Measurements from ENCODE around the gene AGBL3. TPM values are rescaled to one million over a fixed set of nuclear protein-coding genes. Genes with fewer than 3 reads are reported as not detected.

Gene AGBL3
- total RNA-seq, 1 donor, result 2.2 TPM

DNA sequence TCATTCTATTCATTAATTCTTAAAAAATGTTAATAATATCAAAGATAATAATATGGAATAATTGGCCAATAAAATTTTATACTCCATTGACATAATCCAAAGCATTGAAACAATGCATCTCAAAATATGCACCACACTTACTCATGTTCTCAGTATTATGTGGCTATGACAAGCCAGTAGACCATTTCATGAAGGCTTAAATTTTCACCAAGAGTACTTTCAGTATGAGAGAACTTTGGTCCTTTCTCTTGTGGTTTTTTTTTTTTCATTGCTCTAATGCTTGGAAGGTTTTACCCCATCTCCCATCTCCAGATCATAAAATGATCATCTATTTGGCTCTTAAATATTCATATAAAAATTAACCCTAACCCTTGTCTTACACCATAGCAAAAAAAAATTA is 116.1 kb downstream of the AGBL3 start:
- H3K4me1 ChIP-seq (ENCODE audit: insufficient read depth, low read length), result no peaks in the 10 kb centered on the region
- H3K27me3 ChIP-seq (ENCODE audit: insufficient read depth, low read length), result peaks cover 5% of the 10 kb centered on the region
- H3K4me3 ChIP-seq (ENCODE audit: insufficient read depth, low read length), result no peak overlapping the region
- H4K20me1 ChIP-seq (ENCODE audit: insufficient read depth, low read length), result no peaks in the 10 kb centered on the region
- no peaks in the 10 kb centered on the region for H3K36me3 ChIP-seq (ENCODE audit: insufficient read depth, low read length)
- no peak overlapping the region for H2AFZ ChIP-seq (ENCODE audit: low read length)
- TF ChIP-seq, protein P1, sequence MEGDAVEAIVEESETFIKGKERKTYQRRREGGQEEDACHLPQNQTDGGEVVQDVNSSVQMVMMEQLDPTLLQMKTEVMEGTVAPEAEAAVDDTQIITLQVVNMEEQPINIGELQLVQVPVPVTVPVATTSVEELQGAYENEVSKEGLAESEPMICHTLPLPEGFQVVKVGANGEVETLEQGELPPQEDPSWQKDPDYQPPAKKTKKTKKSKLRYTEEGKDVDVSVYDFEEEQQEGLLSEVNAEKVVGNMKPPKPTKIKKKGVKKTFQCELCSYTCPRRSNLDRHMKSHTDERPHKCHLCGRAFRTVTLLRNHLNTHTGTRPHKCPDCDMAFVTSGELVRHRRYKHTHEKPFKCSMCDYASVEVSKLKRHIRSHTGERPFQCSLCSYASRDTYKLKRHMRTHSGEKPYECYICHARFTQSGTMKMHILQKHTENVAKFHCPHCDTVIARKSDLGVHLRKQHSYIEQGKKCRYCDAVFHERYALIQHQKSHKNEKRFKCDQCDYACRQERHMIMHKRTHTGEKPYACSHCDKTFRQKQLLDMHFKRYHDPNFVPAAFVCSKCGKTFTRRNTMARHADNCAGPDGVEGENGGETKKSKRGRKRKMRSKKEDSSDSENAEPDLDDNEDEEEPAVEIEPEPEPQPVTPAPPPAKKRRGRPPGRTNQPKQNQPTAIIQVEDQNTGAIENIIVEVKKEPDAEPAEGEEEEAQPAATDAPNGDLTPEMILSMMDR (IDR thresholded peaks at IDR 0.05; ENCODE audit: extremely low read depth, low read depth, low read length), result no peak
- no peaks in the 10 kb centered on the region for H3K79me2 ChIP-seq (ENCODE audit: insufficient read depth, low read length)
- H3K27ac ChIP-seq (ENCODE audit: low read depth, low read length), result no peak overlapping the region
- DNase-seq (ENCODE audit: insufficient read length, low spot score, missing footprints), result no peak
- H3K9me3 ChIP-seq (ENCODE audit: low read depth, low read length), result no peaks in the 10 kb centered on the region
- no peak overlapping the region for H3K4me2 ChIP-seq (ENCODE audit: insufficient read depth, low read length)

DNA sequence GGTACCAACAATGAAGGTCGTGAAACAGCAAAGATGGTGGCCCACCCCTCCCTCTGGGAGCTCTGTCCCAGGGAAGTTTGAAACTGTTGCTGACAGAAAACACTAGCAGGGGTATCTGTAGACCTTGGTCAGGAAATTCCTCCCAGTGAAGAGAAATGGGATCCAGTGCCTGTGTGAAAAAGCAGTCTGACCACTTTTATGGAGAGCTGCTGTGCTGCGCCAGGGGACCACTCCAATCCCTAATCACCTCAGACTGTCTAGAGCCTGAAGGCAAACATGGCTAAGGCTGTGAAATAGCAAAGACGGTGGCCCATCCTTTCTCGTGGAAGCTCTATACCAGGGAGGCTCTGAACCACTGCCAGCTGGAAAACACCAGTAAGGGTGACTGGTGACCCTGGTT is 123.3 kb downstream of the AGBL3 start:
- H3K4me1 ChIP-seq (ENCODE audit: insufficient read depth, low read length), result no peaks in the 10 kb centered on the region
- H3K79me2 ChIP-seq (ENCODE audit: insufficient read depth, low read length), result no peaks in the 10 kb centered on the region
- H3K9me3 ChIP-seq (ENCODE audit: low read depth, low read length), result no peaks in the 10 kb centered on the region
- no peaks in the 10 kb centered on the region for H3K36me3 ChIP-seq (ENCODE audit: insufficient read depth, low read length)
- DNase-seq (ENCODE audit: insufficient read length, low spot score, missing footprints), result no peak
- no peak overlapping the region for H3K4me2 ChIP-seq (ENCODE audit: insufficient read depth, low read length)
- H3K4me3 ChIP-seq (ENCODE audit: insufficient read depth, low read length), result no peak overlapping the region
- TF ChIP-seq, protein P1 (IDR thresholded peaks at IDR 0.05; ENCODE audit: extremely low read depth, low read depth, low read length), result no peak
- H2AFZ ChIP-seq (ENCODE audit: low read length), result no peak overlapping the region
- peaks cover 10% of the 10 kb centered on the region for H3K27me3 ChIP-seq (ENCODE audit: insufficient read depth, low read length)
- no peaks in the 10 kb centered on the region for H4K20me1 ChIP-seq (ENCODE audit: insufficient read depth, low read length)
- no peak overlapping the region for H3K27ac ChIP-seq (ENCODE audit: low read depth, low read length)

DNA sequence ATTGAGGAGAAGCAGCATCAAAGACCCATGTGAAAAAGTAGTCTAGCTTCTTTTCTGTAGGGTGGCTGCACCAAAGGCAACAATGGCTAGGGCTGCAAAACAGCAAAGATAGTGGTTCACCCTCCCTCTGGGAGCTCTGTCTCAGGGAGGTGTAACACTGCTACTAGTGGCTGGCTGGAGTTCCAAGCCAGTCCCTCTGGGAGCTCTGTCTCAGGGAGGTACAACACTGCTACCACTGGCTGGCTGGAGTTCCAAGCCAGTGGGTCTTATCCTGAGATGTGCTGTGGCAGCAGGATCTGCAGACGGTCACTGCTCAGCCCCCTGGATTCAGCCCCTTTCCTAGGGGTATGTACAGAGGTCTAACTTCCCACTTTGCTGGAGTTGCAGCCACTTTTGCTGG is 123.7 kb downstream of the AGBL3 start:
- Histone ChIP-seq H3K27ac (ENCODE audit: low read depth, low read length) (no peak overlapping the region), H3K36me3 (ENCODE audit: insufficient read depth, low read length) (no peaks in the 10 kb centered on the region), H3K27me3 (ENCODE audit: insufficient read depth, low read length) (peaks cover 10% of the 10 kb centered on the region), H3K4me3 (ENCODE audit: insufficient read depth, low read length) (no peak overlapping the region), H3K4me2 (ENCODE audit: insufficient read depth, low read length) (no peak overlapping the region), H3K9me3 (ENCODE audit: low read depth, low read length) (no peaks in the 10 kb centered on the region), H2AFZ (ENCODE audit: low read length) (no peak overlapping the region), H3K4me1 (ENCODE audit: insufficient read depth, low read length) (no peaks in the 10 kb centered on the region), H4K20me1 (ENCODE audit: insufficient read depth, low read length) (no peaks in the 10 kb centered on the region), H3K79me2 (ENCODE audit: insufficient read depth, low read length) (no peaks in the 10 kb centered on the region)
- no peak for DNase-seq (ENCODE audit: insufficient read length, low spot score, missing footprints)
- TF ChIP-seq, protein P1 (IDR thresholded peaks at IDR 0.05; ENCODE audit: extremely low read depth, low read depth, low read length), result no peak

DNA sequence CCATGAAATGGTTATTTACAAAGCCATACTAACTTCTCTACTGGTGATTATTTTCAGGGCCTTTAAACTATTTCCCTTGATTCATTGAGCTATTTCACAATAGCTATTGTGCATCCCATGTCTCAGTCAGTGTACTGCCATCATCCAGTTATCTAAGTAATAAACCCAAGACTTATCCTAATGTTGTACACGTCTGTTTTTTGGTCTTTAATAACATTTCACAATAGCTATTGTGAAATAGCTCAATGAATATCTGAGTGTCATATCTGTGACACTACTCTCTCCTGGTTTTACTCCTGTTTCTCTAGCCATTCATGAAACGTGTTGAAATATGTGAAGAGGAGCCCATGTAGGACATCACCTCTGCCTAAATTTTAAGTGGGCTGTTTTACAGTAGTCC is 125.1 kb downstream of the AGBL3 start:
- Histone ChIP-seq H3K27ac (ENCODE audit: low read depth, low read length) (no peak overlapping the region), H3K4me2 (ENCODE audit: insufficient read depth, low read length) (no peak overlapping the region), H2AFZ (ENCODE audit: low read length) (no peak overlapping the region), H3K36me3 (ENCODE audit: insufficient read depth, low read length) (no peaks in the 10 kb centered on the region), H4K20me1 (ENCODE audit: insufficient read depth, low read length) (no peaks in the 10 kb centered on the region), H3K4me1 (ENCODE audit: insufficient read depth, low read length) (no peaks in the 10 kb centered on the region), H3K79me2 (ENCODE audit: insufficient read depth, low read length) (no peaks in the 10 kb centered on the region), H3K9me3 (ENCODE audit: low read depth, low read length) (no peaks in the 10 kb centered on the region), H3K4me3 (ENCODE audit: insufficient read depth, low read length) (no peak overlapping the region), H3K27me3 (ENCODE audit: insufficient read depth, low read length) (peaks cover 10% of the 10 kb centered on the region)
- DNase-seq (ENCODE audit: insufficient read length, low spot score, missing footprints), result no peak
- TF ChIP-seq, protein P1 (IDR thresholded peaks at IDR 0.05; ENCODE audit: extremely low read depth, low read depth, low read length), result no peak

All from osteoblast (primary cell).